Skin of body (tissue), 2 donors: ENCODE results near the gene APEH. TPM values are rescaled to one million over a fixed set of nuclear protein-coding genes. Genes with fewer than 3 reads are reported as not detected.

Source experiments
- DNase-seq: peaks from one replicate; lab custom pipeline; 2025; lab: John Stamatoyannopoulos, UW
- total RNA-seq: library from RNA; depleted of rRNA; stranded (reverse); fragments of >200 nt; gene quantifications from one replicate; pipeline ENCODE4 v1.2.3, GENCODE V29; 2014

APEH gene
- total RNA-seq, 1 donor from 2014 or later, result 41.8 TPM

GRCh38 chr3:49712166-49712565, 38.0 kb downstream of the APEH start:
- no peak for DNase-seq

GRCh38 chr3:49712631-49713317, 38.6 kb downstream of the APEH start:
- DNase-seq, result no peak

GRCh38 chr3:49713336-49714105, 39.4 kb downstream of the APEH start:
- no peak for DNase-seq

GRCh38 chr3:49714728-49715550, 40.8 kb downstream of the APEH start:
- DNase-seq, result no peak

- no peak for DNase-seq
These were observed 41.5 kb downstream of the APEH start for GRCh38 chr3:49715611-49716121.

- no peak for DNase-seq
These were observed 42.0 kb downstream of the APEH start for GRCh38 chr3:49716169-49716568.

- DNase-seq, result no peak
These were observed 42.6 kb downstream of the APEH start for GRCh38 chr3:49716691-49717210.

- DNase-seq, result no peak
These were observed 43.2 kb downstream of the APEH start for GRCh38 chr3:49717211-49717958.

GRCh38 chr3:49717959-49718857, 44.1 kb downstream of the APEH start:
- no peak for DNase-seq

- DNase-seq, result no peak
These were observed 44.7 kb downstream of the APEH start for GRCh38 chr3:49718858-49719213.

GRCh38 chr3:49719214-49719884, 45.2 kb downstream of the APEH start, which contains the start of gene AMIGO3:
AMIGO3 (minus strand) TSS chr3:49719684; CDS start chr3:49719465, 219 bp downstream.
- peak; percentile 89 for DNase-seq

GRCh38 chr3:49720855-49721595, 46.9 kb downstream of the APEH start:
- no peak for DNase-seq

GRCh38 chr3:49721596-49721895, 47.4 kb downstream of the APEH start:
- no peak for DNase-seq

- no peak for DNase-seq
These were observed 48.0 kb downstream of the APEH start for GRCh38 chr3:49721896-49722781.

- no peak for DNase-seq
These were observed 48.7 kb downstream of the APEH start for GRCh38 chr3:49722896-49723295.

GRCh38 chr3:49723296-49723627, 49.1 kb downstream of the APEH start:
- DNase-seq, result no peak

- DNase-seq, result peak; percentile 91
These were observed 49.7 kb downstream of the APEH start, which contains the start of gene GMPPB for GRCh38 chr3:49723628-49724551. GMPPB (minus strand) TSS chr3:49723951; CDS start chr3:49723726, 225 bp downstream.
